ENCODE results near the gene ASB2. TPM values are rescaled to one million over a fixed set of nuclear protein-coding genes. Genes with fewer than 3 reads are reported as not detected.

ASB2 gene
- polyA plus RNA-seq (2013, experiment 1 of 2; ENCODE audit: insufficient read length) = 0.35 TPM
- 0.56 TPM for polyA plus RNA-seq (2013, experiment 2 of 2; ENCODE audit: insufficient read length)

GRCh38 chr14:93976477-93977057 is at the start of gene ASB2:
ASB2 (minus strand) TSS chr14:93976570; CDS start chr14:93964539, 12,031 bp downstream.
- peak; percentile 44 for DNase-seq

- DNase-seq = no peak
These were observed 49.4 kb upstream of the ASB2 start for GRCh38 chr14:94025720-94026119.

GRCh38 chr14:94024549-94024948 is 48.2 kb upstream of the ASB2 start:
- no peak for DNase-seq

GRCh38 chr14:94022532-94023411 is 46.4 kb upstream of the ASB2 start:
- DNase-seq = no peak

GRCh38 chr14:94021416-94022157 is 45.2 kb upstream of the ASB2 start:
- DNase-seq = no peak

GRCh38 chr14:94021001-94021400 is 44.6 kb upstream of the ASB2 start:
- DNase-seq = no peak

- no peak for DNase-seq
These were observed 43.9 kb upstream of the ASB2 start for GRCh38 chr14:94020267-94020666.

GRCh38 chr14:94019329-94019728 is 43.0 kb upstream of the ASB2 start:
- DNase-seq = no peak

- DNase-seq = no peak
These were observed 41.9 kb upstream of the ASB2 start for GRCh38 chr14:94018308-94018707.

- DNase-seq = no peak
These were observed 40.1 kb upstream of the ASB2 start for GRCh38 chr14:94016446-94016976.

- no peak for DNase-seq
These were observed 38.9 kb upstream of the ASB2 start for GRCh38 chr14:94015223-94015622.

- no peak for DNase-seq
These were observed 38.0 kb upstream of the ASB2 start for GRCh38 chr14:94014382-94014781.

- peak; percentile 44 for DNase-seq
These were observed 35.4 kb upstream of the ASB2 start for GRCh38 chr14:94011795-94012194.

GRCh38 chr14:94010625-94011024 is 34.3 kb upstream of the ASB2 start:
- no peak for DNase-seq

GRCh38 chr14:94009767-94010166 is 33.4 kb upstream of the ASB2 start:
- peak; percentile 62 for DNase-seq

- no peak for DNase-seq
These were observed 31.9 kb upstream of the ASB2 start for GRCh38 chr14:94008234-94008633.

GRCh38 chr14:94005324-94006073 is 29.1 kb upstream of the ASB2 start:
- DNase-seq = no peak

- DNase-seq = no peak
These were observed 27.6 kb upstream of the ASB2 start for GRCh38 chr14:94004015-94004414.

- no peak for DNase-seq
These were observed 27.0 kb upstream of the ASB2 start for GRCh38 chr14:94003397-94003796.

- peak; percentile 55 for DNase-seq
These were observed 25.4 kb upstream of the ASB2 start for GRCh38 chr14:94001501-94002396.

GRCh38 chr14:94001016-94001415 is 24.6 kb upstream of the ASB2 start:
- no peak for DNase-seq

Data from fibroblast of skin of abdomen (primary cell).